Mesothelial cell of epicardium (in vitro differentiated cells): ENCODE data around the gene SLC22A13. TPM values are rescaled to one million over a fixed set of nuclear protein-coding genes. Genes with fewer than 3 reads are reported as not detected.

Experiments
- DNase-seq, 2 experiments: peaks; one replicate each; pipeline ENCODE4 v3.0.0; 2021; ENCODE audit warnings: low spot score in 2 of 2; ENCODE audit not compliant: unreplicated experiment in 2 of 2
- H3K27ac Mint-ChIP-seq: 2 replicates; pipeline ENCODE4 v1.8.0; 2021; ENCODE audit warnings: mixed read lengths
- H3K27me3 Mint-ChIP-seq: 2 replicates; pipeline ENCODE4 v1.8.0; 2021; ENCODE audit warnings: low read depth, mixed read lengths
- H3K36me3 Mint-ChIP-seq: 2 replicates; pipeline ENCODE4 v1.8.0; 2021; ENCODE audit warnings: mixed read lengths
- H3K4me1 Mint-ChIP-seq: 2 replicates; pipeline ENCODE4 v1.8.0; 2021; ENCODE audit warnings: mixed read lengths
- H3K4me3 Mint-ChIP-seq: 2 replicates; pipeline ENCODE4 v1.8.0; 2021; ENCODE audit warnings: mild to moderate bottlenecking, moderate library complexity, mixed read lengths
- H3K9me3 Mint-ChIP-seq: 2 replicates; pipeline ENCODE4 v1.8.0; 2021; ENCODE audit warnings: mixed read lengths
- total RNA-seq: library from RNA; stranded (reverse); gene quantifications from 3 replicates; pipeline ENCODE4 v1.2.1, GENCODE V29; 2021
- TF ChIP-seq, protein P1 (sequence below): fragments of 200-600 bp; sonication (generic); IDR thresholded peaks from one replicate; pipeline ENCODE4 v1.5.0; 2021; ENCODE audit warnings: antibody characterized with exemption; ENCODE audit not compliant: unreplicated experiment

Gene SLC22A13
- total RNA-seq, 1 donor from 2014 or later = 0.85 TPM

DNA sequence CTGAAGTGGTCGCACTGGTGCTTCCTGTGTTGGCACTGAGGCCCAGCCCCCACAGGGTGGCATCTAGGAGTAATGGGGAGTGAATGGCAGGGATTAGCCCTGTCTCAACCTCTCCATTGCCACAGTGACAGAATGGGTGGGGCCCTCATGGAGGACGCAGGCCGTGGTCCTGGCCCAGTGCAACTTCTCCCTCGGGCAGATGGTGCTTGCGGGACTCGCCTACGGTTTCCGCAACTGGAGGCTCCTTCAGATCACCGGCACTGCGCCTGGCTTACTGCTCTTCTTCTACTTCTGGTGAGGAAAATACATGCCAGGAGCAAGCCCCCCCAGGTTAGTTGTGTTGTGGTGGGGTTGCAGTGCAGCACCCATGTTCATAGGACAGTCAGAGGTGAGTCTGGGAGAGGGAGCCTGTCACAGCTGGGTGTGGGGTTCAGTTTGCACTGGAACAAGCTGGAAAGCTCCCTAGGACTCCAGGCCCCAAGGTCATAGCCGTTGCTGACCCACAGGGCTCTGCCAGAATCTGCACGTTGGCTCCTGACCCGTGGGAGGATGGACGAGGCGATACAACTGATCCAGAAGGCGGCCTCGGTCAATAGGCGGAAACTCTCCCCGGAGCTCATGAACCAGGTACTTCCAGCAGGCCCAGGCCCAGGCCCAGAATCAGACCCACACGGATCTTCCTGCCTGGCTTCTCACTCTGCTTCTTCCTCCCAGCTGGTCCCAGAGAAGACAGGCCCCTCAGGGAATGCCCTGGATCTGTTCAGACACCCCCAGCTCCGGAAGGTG is 9.4 kb downstream of the SLC22A13 start:
- Mint-ChIP-seq H3K4me1 (peaks cover 3% of the 10 kb centered on the region), H3K9me3 (no peaks in the 10 kb centered on the region), H3K27me3 (no peaks in the 10 kb centered on the region), H3K27ac (no peak overlapping the region), H3K36me3 (peaks cover 5% of the 10 kb centered on the region), H3K4me3 (no peak overlapping the region)
- DNase-seq = no peak
- TF ChIP-seq, protein P1, sequence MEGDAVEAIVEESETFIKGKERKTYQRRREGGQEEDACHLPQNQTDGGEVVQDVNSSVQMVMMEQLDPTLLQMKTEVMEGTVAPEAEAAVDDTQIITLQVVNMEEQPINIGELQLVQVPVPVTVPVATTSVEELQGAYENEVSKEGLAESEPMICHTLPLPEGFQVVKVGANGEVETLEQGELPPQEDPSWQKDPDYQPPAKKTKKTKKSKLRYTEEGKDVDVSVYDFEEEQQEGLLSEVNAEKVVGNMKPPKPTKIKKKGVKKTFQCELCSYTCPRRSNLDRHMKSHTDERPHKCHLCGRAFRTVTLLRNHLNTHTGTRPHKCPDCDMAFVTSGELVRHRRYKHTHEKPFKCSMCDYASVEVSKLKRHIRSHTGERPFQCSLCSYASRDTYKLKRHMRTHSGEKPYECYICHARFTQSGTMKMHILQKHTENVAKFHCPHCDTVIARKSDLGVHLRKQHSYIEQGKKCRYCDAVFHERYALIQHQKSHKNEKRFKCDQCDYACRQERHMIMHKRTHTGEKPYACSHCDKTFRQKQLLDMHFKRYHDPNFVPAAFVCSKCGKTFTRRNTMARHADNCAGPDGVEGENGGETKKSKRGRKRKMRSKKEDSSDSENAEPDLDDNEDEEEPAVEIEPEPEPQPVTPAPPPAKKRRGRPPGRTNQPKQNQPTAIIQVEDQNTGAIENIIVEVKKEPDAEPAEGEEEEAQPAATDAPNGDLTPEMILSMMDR = no peak

DNA sequence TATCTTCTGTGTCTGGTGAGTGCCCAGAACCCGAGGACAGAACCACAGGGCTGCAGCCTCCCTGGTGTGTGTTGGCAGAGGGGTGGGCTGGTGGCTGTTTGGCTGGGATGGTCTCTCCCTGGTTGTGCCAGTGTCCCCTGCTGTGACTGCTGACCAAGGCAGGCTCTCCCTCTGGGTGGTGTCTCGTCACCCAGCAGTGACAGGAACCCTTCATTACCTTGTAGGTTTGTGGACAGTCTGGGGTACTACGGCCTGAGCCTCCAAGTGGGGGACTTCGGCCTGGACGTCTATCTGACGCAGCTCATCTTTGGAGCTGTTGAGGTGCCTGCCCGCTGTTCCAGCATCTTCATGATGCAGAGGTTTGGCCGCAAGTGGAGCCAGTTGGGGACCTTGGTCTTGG is 10.0 kb downstream of the SLC22A13 start:
- DNase-seq = no peak
- Mint-ChIP-seq H3K4me1 (peaks cover 2% of the 10 kb centered on the region), H3K36me3 (peaks cover 5% of the 10 kb centered on the region), H3K4me3 (no peak overlapping the region), H3K27me3 (no peaks in the 10 kb centered on the region), H3K27ac (no peak overlapping the region), H3K9me3 (no peaks in the 10 kb centered on the region)
- TF ChIP-seq, protein P1 = no peak

DNA sequence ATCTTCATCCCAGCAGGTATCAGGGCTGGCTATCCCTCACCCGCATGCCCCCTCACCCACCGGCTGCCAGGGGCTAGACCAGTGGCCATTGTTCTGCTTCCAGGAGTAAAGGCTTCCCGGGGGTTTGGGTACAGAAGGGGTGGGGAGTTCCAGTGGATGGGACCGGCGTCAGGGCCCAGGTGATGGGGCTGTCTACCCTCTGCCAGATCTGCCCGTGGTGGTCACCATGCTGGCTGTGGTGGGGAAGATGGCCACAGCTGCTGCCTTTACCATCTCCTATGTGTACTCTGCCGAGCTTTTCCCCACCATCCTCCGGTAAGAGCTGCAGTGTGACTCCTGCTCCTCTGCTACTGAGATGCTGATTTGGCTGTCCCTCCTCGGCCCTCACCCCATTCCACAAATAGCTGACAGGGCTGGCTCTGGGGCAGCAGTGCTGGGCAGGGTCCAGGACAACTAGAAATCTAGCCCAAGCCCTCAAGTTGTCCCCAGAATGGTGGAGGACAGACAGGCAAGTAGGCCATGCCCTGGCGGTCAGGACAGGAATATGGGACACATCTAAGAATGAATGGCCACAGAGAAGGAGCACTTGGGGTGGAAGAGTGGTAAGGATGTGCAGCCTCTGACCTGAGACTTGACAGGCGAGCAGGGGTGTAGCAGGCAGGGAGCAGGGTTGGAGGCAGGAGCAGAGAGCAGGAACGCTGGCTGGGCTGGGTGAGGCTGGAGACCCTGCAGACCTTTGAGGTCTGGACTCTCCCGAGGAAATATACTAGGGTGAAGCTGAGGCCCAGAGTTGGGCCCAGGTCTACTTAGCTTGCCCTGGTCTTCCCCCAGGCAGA is 10.7 kb downstream of the SLC22A13 start:
- TF ChIP-seq, protein P1 = no peak
- Mint-ChIP-seq H3K4me1 (no peaks in the 10 kb centered on the region), H3K27me3 (no peaks in the 10 kb centered on the region), H3K27ac (no peak overlapping the region), H3K4me3 (no peak overlapping the region), H3K9me3 (no peaks in the 10 kb centered on the region), H3K36me3 (peaks cover 6% of the 10 kb centered on the region)
- DNase-seq = no peak

DNA sequence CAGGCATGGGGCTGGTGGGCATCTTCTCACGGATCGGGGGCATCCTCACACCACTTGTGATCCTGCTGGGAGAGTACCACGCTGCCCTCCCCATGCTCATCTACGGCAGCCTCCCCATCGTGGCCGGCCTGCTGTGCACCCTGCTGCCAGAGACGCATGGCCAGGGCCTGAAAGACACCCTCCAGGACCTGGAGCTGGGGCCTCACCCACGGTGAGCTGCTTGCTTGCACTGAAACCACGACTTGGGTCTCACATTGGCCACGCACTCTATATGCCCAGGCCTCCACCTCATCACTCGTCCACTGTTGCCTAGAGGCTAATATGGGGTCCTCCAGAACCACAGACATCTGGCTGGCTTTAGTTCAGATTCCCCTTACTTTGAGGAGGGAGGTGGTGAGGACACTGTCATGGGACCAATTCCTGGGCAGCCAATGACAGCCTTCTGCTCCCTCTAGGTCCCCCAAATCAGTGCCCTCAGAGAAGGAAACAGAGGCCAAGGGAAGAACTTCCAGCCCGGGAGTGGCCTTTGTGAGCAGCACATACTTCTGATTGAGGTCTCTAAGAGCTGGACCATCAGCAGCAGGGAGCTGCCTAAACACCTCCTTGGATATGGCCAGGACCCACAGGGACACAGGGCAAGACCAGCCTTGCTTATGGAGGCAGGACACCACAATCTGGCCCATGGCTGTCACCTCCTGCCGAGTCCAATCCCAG is 11.5 kb downstream of the SLC22A13 start:
- no peak for DNase-seq
- Mint-ChIP-seq H3K9me3 (no peaks in the 10 kb centered on the region), H3K4me3 (no peak overlapping the region), H3K27me3 (no peaks in the 10 kb centered on the region), H3K4me1 (no peaks in the 10 kb centered on the region), H3K27ac (no peak overlapping the region), H3K36me3 (peaks cover 8% of the 10 kb centered on the region)
- TF ChIP-seq, protein P1 = no peak

DNA sequence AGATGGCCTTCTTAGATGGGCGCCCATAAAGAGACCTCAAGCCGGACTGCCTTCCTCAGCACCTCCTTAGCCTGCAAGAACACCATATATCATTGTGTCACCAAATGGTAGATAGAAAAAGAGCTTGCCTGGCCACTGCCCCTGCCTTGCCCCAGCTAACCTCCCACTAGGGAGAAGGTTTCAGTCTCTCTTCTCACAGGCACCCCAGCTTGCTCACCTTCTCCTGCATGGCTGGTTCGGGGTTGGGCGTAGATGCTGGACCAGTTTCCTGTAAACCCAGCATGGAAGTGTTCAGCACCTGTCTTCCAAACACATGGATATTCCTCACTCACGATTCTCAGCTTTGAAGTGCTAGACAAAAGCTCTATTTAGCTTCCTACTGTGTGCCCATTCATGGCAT is 13.2 kb downstream of the SLC22A13 start:
- H3K36me3 Mint-ChIP-seq = peaks cover 8% of the 10 kb centered on the region

More for the DNA sequence above, 13.2 kb downstream of the SLC22A13 start:
- TF ChIP-seq, protein P1 = no peak
- no peak for DNase-seq
- H3K4me1 Mint-ChIP-seq = no peaks in the 10 kb centered on the region
- no peak overlapping the region for H3K4me3 Mint-ChIP-seq
- H3K9me3 Mint-ChIP-seq = no peaks in the 10 kb centered on the region
- no peak overlapping the region for H3K27ac Mint-ChIP-seq
- H3K27me3 Mint-ChIP-seq = no peaks in the 10 kb centered on the region
